ENCODE results near the gene LIN52. TPM values are rescaled to one million over a fixed set of nuclear protein-coding genes. Genes with fewer than 3 reads are reported as not detected.

Gene LIN52
- total and polyA plus RNA-seq, 2 donors (not counting 3 experiments of a cell fraction or from before 2014, with no cell fraction given): 6.6 to 9.7 TPM

DNA sequence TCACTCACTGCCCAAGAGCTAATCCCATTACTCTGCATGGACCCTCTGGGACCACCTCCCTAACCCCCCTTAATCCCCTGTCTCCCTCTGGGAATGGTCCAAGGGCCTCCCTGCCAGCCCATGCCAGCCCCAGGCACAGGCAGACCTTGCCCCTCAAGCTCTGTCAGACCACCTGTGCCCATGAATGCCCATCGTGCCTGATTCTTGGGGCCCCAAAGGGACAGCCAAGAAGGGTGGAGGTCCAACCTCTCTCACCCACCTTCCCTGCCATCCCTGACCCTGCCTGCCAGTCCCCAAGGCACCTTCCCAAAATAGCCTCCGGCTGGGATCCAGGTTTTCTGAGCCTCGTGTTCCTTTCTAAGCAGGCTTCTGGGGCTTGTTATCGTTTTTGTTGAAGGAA, 133.7 kb downstream of the LIN52 start:
- Histone ChIP-seq H3K79me2 (ENCODE audit: control insufficient read depth, insufficient read depth, low read length) (no peaks in the 10 kb centered on the region), H3K4me3 (replicated peaks in 1 of 3; ENCODE audit: insufficient read depth in 1 of 3, low read depth in 1 of 3, low read length in 3 of 3) (no peak overlapping the region), H3K27me3 (ENCODE audit: control insufficient read depth in 2 of 2, insufficient read depth in 2 of 2, low read length in 2 of 2) (peaks cover 10 to 15% of the 10 kb centered on the region in 2 experiments), H3K36me3 (ENCODE audit: control insufficient read depth in 2 of 2, extremely low read depth in 1 of 2, insufficient read depth in 2 of 2, low read length in 2 of 2) (no peaks in the 10 kb centered on the region), H3K27ac (ENCODE audit: insufficient read depth, low read depth, low read length) (no peak overlapping the region), H4K20me1 (replicated peaks; ENCODE audit: control insufficient read depth, extremely low read depth, insufficient read depth, low read length) (no peaks in the 10 kb centered on the region), H3K9ac (replicated peaks; ENCODE audit: extremely low read depth, insufficient read depth, low read length) (no peak overlapping the region), H3K4me1 (ENCODE audit: control insufficient read depth, extremely low read depth, insufficient read depth, low read length) (no peaks in the 10 kb centered on the region), H3K4me2 (ENCODE audit: insufficient read depth, low read length) (no peak overlapping the region), H3K9me3 (replicated peaks; ENCODE audit: control insufficient read depth, insufficient read depth, low read length) (no peaks in the 10 kb centered on the region), H2AFZ (ENCODE audit: low read depth, low read length) (no peak overlapping the region), H3K9me1 (replicated peaks; ENCODE audit: control insufficient read depth, extremely low read depth, insufficient read depth, low read length) (no peaks in the 10 kb centered on the region)
- intact Hi-C loops (cut with micrococcal nuclease): loop anchor here (1.0 kb wide), 2 partner anchors 33 to 39 kb away; no protein-coding TSS in a partner anchor
- BruUV-seq (replicated peaks): no TSS peak
- no peak for FAIRE-seq
- POLR2A ChIA-PET: no interaction called here
- no peak for TF ChIP-seq JUN (IDR thresholded peaks at IDR 0.05; ENCODE audit: borderline replicate concordance, insufficient read depth, insufficient read length, low read depth)
- TF ChIP-seq MYC (IDR thresholded peaks at IDR 0.05; ENCODE audit: low read depth, low read length): no peak
- no peak for TF ChIP-seq POLR2AphosphoS5 (IDR thresholded peaks at IDR 0.05; ENCODE audit: insufficient read depth, low read depth, low read length)
- TF ChIP-seq, protein P1, sequence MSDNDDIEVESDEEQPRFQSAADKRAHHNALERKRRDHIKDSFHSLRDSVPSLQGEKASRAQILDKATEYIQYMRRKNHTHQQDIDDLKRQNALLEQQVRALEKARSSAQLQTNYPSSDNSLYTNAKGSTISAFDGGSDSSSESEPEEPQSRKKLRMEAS (IDR thresholded peaks at IDR 0.05; ENCODE audit: insufficient read depth, insufficient read length): no peak
- TF ChIP-seq GATA2 (IDR thresholded peaks at IDR 0.05; ENCODE audit: insufficient read depth, insufficient read length, low read depth, low read length): no peak
- TF ChIP-seq POLR2A (IDR thresholded peaks at IDR 0.05; ENCODE audit: low read depth, low read length): no peak
- TF ChIP-seq, protein P2, sequence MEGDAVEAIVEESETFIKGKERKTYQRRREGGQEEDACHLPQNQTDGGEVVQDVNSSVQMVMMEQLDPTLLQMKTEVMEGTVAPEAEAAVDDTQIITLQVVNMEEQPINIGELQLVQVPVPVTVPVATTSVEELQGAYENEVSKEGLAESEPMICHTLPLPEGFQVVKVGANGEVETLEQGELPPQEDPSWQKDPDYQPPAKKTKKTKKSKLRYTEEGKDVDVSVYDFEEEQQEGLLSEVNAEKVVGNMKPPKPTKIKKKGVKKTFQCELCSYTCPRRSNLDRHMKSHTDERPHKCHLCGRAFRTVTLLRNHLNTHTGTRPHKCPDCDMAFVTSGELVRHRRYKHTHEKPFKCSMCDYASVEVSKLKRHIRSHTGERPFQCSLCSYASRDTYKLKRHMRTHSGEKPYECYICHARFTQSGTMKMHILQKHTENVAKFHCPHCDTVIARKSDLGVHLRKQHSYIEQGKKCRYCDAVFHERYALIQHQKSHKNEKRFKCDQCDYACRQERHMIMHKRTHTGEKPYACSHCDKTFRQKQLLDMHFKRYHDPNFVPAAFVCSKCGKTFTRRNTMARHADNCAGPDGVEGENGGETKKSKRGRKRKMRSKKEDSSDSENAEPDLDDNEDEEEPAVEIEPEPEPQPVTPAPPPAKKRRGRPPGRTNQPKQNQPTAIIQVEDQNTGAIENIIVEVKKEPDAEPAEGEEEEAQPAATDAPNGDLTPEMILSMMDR (IDR thresholded peaks at IDR 0.05; ENCODE audit: extremely low read depth in 1 of 2, insufficient read depth in 1 of 2, low read depth in 1 of 2, low read length in 2 of 2): no peak
- TF ChIP-seq FOS (IDR thresholded peaks at IDR 0.05; ENCODE audit: borderline replicate concordance, insufficient read depth, low read length): no peak
- TF ChIP-seq EZH2 (IDR thresholded peaks at IDR 0.05; ENCODE audit: borderline replicate concordance, low read depth, low read length, severe bottlenecking): no peak
- no peak for DNase-seq (ENCODE audit: low read depth, low spot score)
- dilution Hi-C loops (cut with MboI; ENCODE audit: extremely low pct_ligation_motif_present, low sequenced_read_pairs): no loop called here
- CTCF ChIA-PET: interaction anchor here (1.0 to 2.1 kb wide), 11 partner anchors 9 to 107 kb away, joined by 3 to 21 read pairs (median 3); no protein-coding TSS in a partner anchor

Data from endothelial cell of umbilical vein (primary cell).